Cardiac fibroblast (primary cell): ENCODE results near the gene BARHL1.
A peak's percentile ranks its signal among the peaks of the same experiment; 100 is the strongest.

Experiments
- DNase-seq, 2 donors: peaks; one replicate each; pipeline versions ENCODE4 v3.0.0 to v3.0.0-alpha.2; 2010; ENCODE audit warnings: low read depth in 2 of 2
- H3K4me3 ChIP-seq, 2 donors: replicated peaks in 1 of 2; 1 replicate in 1 of 2; 2 replicates in 1 of 2; pipeline ENCODE4 v1.5.1; 2011; ENCODE audit warnings: low read depth in 2 of 2, low read length in 2 of 2, mild to moderate bottlenecking in 2 of 2, moderate library complexity in 1 of 2
- TF ChIP-seq, protein P1 (sequence below): IDR thresholded peaks from one replicate; pipeline ENCODE4 v1.5.1; 2011; ENCODE audit warnings: low read depth, mild to moderate bottlenecking, low read length, inconsistent platforms

Gene BARHL1

DNA sequence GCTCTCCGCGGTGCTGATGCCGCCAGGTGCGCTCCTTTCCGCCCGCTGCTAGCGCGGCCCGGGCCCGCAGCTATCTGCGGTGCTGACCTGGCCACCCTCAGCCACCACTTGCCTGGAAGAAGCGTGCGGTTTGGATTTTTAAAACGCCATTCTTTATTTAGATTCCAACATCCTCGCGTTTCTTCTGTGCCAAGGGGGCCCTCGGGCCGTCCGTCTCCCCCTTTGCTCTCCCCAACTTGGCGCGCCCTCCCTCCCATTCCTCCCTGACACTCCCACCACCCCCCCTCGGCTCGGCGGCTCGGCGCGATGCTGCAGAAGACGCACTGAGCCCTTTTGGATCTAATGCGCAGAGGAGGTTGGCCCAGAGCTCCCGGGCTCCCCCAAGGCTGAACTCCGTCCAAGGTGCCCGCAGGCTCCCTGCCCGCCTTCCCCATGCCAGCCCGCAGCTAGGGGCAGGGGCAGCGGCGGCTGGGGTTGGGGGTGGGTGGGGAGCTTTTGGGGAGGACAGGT lies at the start of gene BARHL1:
Gene BARHL1 (plus strand): TSS at position 331 of the 510 bp plus-strand sequence. CDS start 192 bp downstream, outside the sequence.
- no peak for DNase-seq
- peak within 1 kb of the TSS; percentile 4 to 28 for H3K4me3 ChIP-seq
- TF ChIP-seq, protein P1, sequence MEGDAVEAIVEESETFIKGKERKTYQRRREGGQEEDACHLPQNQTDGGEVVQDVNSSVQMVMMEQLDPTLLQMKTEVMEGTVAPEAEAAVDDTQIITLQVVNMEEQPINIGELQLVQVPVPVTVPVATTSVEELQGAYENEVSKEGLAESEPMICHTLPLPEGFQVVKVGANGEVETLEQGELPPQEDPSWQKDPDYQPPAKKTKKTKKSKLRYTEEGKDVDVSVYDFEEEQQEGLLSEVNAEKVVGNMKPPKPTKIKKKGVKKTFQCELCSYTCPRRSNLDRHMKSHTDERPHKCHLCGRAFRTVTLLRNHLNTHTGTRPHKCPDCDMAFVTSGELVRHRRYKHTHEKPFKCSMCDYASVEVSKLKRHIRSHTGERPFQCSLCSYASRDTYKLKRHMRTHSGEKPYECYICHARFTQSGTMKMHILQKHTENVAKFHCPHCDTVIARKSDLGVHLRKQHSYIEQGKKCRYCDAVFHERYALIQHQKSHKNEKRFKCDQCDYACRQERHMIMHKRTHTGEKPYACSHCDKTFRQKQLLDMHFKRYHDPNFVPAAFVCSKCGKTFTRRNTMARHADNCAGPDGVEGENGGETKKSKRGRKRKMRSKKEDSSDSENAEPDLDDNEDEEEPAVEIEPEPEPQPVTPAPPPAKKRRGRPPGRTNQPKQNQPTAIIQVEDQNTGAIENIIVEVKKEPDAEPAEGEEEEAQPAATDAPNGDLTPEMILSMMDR: no peak

DNA sequence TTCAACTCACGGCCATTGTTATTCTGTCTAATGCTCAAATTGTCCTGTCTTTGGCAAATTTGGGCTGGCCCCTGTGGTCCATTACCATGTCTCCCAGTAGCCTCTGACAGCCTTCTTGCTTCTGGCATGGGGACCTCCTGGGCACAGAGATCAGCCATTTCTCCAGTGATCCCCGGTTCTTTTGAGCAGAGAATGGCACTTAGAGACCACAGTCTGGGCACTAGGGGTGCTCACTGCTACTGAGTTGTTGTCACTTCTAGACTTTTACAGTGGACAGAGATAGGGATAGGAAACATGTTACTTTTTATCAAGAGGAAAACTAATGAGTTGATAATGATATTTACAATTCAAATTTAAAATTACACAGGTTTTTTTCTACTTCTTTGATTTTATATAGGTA lies 47.6 kb upstream of the BARHL1 start:
- H3K4me3 ChIP-seq: no peak overlapping the region
- TF ChIP-seq, protein P1: no peak

DNA sequence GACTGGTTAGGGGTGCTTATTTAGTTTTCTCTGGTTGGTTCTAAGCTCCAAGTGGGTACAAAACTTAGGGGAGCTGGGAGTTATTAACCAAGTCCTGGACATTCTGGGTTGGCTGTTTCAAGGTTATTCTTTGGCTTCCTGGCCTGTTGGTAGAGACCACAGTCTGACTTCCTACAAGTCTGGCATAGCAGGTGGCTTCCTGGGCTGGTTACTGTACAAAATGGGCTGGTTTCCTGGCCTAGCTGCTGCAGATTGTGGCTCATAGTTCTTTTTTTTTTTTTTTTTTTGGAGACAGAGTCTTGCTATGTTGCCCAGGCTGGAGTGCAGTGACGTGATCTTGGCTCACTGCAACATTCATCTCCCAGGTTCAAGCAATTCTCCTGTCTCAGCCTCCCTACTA lies 46.3 kb upstream of the BARHL1 start:
- no peak overlapping the region for H3K4me3 ChIP-seq
- TF ChIP-seq, protein P1: no peak
- no peak for DNase-seq

More for the DNA sequence above, 47.6 kb upstream of the BARHL1 start:
- DNase-seq: no peak

DNA sequence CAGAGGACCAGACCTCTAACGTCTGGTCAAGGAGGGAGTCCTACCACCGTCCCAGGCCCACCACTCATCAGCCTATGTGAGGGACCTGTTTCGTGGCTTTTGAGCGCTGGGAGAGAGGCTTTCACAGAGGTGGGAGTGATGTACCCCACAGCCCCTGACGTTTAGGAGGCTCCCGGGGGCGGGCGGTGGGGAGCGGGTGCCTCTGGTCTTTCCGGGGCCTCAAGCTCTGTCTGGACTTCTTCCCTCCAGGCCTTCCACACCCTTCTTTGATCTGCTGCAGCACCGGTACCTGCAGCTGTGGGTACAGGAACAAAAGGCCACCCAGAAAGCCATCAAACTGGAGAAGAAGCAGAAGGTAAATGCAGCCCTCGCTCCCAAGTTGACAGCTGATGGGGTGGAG lies 45.1 kb upstream of the BARHL1 start:
- no peak overlapping the region for H3K4me3 ChIP-seq
- TF ChIP-seq, protein P1: no peak
- DNase-seq: no peak

DNA sequence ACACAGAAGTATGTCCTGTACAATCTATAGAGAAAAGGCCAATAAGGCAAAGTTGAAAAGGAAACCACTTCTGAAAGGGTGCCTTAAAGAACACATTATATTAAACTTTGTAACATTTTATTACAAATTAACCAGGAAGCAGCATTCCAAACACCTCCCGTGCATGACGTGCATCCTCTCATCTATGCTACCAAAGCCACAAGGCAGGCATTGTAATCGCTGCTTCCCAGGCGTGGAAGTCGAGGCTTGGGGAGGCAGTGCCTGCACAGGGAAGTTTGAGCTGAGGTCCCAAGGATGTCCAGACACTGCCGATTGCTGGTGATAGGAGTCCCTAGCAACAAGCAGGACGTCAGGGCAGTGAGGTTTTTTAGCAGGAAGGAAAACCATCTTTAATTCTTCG lies 44.3 kb upstream of the BARHL1 start:
- no peak for DNase-seq
- TF ChIP-seq, protein P1: no peak
- no peak overlapping the region for H3K4me3 ChIP-seq

DNA sequence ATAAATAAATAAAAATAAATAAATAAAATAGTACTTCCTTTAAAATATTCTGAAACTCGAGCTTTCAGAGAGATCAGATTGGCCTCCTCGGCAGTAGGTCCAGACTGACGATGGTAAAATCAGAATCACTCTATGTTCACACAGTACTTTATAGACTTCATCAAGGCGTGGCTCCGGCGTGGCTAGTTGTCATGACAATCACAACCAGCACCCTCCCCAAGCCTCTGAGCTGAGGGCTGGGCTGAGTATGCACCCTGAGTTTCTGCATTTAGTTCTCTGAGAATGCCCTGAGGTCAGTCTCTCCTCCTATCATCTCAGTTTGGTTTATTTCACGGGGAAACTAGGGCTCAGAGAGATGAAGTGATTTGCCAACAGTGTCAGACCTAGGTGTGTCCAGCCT lies 43.3 kb upstream of the BARHL1 start:
- TF ChIP-seq, protein P1: no peak
- no peak overlapping the region for H3K4me3 ChIP-seq
- DNase-seq: no peak

DNA sequence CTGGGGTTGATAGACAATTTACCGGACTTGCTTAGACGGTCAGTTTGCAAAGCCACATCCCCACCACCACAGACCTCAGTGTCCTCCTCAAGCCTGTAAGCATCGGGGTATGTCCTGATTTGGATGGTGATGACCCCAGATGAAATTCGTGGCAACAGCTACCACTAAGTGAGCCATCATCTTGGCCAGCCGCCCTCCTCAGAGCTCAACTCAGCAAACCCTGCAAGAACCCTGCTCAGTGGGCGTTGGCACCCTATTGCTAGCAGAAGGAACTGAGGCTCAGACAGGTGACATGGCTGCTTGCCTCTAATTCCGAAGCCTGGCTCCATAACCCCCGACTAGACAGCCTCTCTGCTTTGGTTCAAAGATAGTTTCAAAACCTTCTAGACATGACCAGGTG lies 41.4 kb upstream of the BARHL1 start:
- DNase-seq: no peak
- TF ChIP-seq, protein P1: no peak
- no peak overlapping the region for H3K4me3 ChIP-seq
